Parathyroid adenoma (tissue), 2 donors: ENCODE results near the gene PLG.
"Not testable (repeated sequence)": the region's sequence is repeated elsewhere in the genome, so short reads cannot be mapped to it uniquely, and the experiment has no call there.

Experiments
- H2AFZ ChIP-seq: fragments of 300-600 bp; sonication (generic); one replicate; pipeline ENCODE4 v1.7.0; 2017; ENCODE audit warnings: antibody characterized with exemption, mild to moderate bottlenecking
- H3K27ac ChIP-seq: fragments of 300-600 bp; sonication (generic); one replicate; pipeline ENCODE4 v1.7.0; 2017
- H3K27me3 ChIP-seq: fragments of 300-600 bp; sonication (generic); one replicate; pipeline ENCODE4 v1.7.0; 2017; ENCODE audit warnings: low read length; ENCODE audit not compliant: control insufficient read depth, insufficient read depth
- H3K36me3 ChIP-seq: fragments of 300-600 bp; sonication (generic); one replicate; pipeline ENCODE4 v1.7.0; 2017; ENCODE audit warnings: low read length; ENCODE audit not compliant: control insufficient read depth, insufficient read depth
- H3K4me1 ChIP-seq: fragments of 300-600 bp; sonication (generic); one replicate; pipeline ENCODE4 v1.7.0; 2017; ENCODE audit warnings: control low read depth
- H3K4me2 ChIP-seq: fragments of 300-600 bp; sonication (generic); one replicate; pipeline ENCODE4 v1.7.0; 2017; ENCODE audit warnings: low read length
- H3K4me3 ChIP-seq: fragments of 300-600 bp; sonication (generic); one replicate; pipeline ENCODE4 v1.7.0; 2017; ENCODE audit warnings: low read depth, low read length
- H3K79me2 ChIP-seq: fragments of 300-600 bp; sonication (generic); one replicate; pipeline ENCODE4 v1.7.0; 2017; ENCODE audit warnings: control low read depth
- H3K9ac ChIP-seq: fragments of 300-600 bp; sonication (generic); one replicate; pipeline ENCODE4 v1.7.0; 2017; ENCODE audit warnings: mild to moderate bottlenecking
- H3K9me3 ChIP-seq: fragments of 300-600 bp; sonication (generic); one replicate; pipeline ENCODE4 v1.7.0; 2017; ENCODE audit warnings: low read length; ENCODE audit not compliant: control insufficient read depth
- TF ChIP-seq, protein P1 (sequence below): fragments of 300-600 bp; sonication (generic); IDR thresholded peaks from one replicate; pipeline ENCODE4 v1.7.0; 2017; ENCODE audit warnings: antibody characterized with exemption, mild to moderate bottlenecking
- donor health status: primary hyperparathyroidism.

PLG gene

DNA sequence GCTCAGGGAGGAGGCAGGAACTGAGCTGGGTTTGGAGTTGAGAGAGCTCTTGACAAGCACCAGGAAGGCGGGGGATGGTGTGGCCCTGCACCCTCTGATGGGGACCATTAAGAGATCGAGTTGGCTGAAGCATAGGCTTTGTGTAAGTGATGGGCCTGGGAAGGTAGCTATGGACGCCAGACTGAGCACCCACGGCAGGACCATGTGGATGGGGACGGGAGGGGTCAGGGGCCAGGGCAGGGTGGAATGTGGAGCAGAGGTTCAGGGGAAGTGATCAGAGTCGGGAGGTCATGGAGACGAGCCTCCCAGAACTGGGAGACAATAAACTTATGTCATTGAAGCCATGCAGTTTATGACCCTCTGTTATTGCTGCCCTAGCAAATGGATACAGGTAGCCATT lies 81.7 kb downstream of the PLG start:
- H2AFZ ChIP-seq, result no peak overlapping the region
- H3K4me3 ChIP-seq, result no peak overlapping the region
- no peaks in the 10 kb centered on the region for H3K79me2 ChIP-seq
- no peak overlapping the region for H3K9ac ChIP-seq
- H3K36me3 ChIP-seq, result no peaks in the 10 kb centered on the region
- TF ChIP-seq, protein P1, sequence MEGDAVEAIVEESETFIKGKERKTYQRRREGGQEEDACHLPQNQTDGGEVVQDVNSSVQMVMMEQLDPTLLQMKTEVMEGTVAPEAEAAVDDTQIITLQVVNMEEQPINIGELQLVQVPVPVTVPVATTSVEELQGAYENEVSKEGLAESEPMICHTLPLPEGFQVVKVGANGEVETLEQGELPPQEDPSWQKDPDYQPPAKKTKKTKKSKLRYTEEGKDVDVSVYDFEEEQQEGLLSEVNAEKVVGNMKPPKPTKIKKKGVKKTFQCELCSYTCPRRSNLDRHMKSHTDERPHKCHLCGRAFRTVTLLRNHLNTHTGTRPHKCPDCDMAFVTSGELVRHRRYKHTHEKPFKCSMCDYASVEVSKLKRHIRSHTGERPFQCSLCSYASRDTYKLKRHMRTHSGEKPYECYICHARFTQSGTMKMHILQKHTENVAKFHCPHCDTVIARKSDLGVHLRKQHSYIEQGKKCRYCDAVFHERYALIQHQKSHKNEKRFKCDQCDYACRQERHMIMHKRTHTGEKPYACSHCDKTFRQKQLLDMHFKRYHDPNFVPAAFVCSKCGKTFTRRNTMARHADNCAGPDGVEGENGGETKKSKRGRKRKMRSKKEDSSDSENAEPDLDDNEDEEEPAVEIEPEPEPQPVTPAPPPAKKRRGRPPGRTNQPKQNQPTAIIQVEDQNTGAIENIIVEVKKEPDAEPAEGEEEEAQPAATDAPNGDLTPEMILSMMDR, result no peak
- no peak overlapping the region for H3K27ac ChIP-seq
- H3K9me3 ChIP-seq, result no peaks in the 10 kb centered on the region
- H3K27me3 ChIP-seq, result no peaks in the 10 kb centered on the region
- no peak overlapping the region for H3K4me2 ChIP-seq
- H3K4me1 ChIP-seq, result no peaks in the 10 kb centered on the region

DNA sequence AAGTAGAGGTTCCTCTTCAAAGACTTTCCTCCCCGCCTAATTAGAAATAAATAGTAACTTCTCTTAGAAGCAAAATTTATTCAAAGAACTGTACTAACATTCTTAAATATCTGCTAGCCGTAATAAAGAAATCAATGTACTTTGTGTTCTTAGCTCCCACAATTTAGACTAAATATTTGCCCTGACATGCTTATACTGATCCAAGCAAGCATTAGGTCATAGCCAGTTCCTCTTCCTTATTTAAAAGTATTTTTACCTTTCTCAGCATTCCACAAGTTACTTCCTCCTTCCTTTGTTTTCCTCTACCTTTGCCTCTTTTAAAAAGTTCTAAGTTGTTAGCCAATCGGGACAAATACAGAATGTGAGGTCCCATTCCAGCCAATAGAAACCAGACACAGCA lies 86.1 kb downstream of the PLG start:
- H3K4me1 ChIP-seq, H3K9ac ChIP-seq, H2AFZ ChIP-seq, H3K79me2 ChIP-seq, H3K27ac ChIP-seq, H3K4me2 ChIP-seq, H3K36me3 ChIP-seq, H3K4me3 ChIP-seq, H3K27me3 ChIP-seq, H3K9me3 ChIP-seq: not testable (repeated sequence)

DNA sequence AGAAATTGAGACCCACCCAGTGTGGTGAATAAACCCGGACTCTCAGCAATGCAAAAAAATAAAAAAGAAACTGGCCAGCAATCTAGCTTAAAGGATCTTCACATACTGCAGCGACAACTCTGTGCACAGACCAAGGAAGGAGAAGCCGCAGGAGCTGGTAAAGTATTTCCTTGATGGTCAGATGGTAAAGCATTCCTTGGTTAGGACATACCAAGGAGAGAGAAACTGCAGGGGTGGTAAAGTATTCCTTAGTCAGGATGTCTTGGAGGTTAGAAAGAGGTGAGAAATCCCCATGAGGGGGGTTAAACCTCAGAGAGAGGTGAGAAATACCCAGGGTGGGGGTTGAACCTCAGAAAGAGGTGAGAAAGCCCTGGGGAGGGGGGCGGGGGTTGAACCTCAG lies 86.8 kb downstream of the PLG start:
- Histone ChIP-seq H3K27ac (no peak overlapping the region), H3K9ac (no peak overlapping the region), H3K4me2 (no peak overlapping the region)

DNA sequence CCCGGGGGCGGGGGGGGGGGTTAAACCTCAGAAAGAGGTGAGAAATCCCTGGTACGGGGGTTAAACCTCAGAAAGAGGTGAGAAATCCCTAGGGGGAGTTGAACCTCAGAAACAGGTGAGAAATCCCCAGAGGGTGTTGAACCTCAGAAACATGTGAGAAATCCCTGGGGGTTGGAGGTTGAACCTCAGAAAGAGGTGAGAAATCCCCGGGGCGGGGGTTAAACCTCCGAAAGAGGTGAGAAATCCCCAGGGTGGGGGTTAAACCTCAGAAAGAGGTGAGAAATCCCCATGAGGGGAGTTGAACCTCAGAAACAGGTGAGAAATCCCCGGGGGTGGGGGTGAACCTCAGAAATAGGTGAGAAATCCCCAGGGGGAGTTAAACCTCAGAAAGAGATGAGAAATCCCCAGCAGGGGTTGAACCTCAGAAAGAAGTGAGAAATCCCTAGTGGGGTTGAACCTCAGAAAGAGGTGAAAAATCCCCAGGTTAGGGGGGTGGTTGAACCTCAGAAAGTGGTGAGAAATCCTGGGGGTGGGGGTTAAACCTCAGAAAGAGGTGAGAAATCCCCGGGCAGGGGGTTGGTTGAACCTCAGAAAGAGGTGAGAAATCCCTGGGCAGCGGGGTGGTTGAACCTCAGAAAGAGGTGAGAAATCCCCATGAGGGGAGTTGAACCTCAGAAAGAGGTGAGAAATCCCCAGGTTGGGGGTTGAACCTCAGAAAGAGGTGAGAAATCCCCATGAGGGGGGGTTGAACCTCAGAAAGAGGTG lies 87.4 kb downstream of the PLG start:
- no peaks in the 10 kb centered on the region for H3K36me3 ChIP-seq
- no peak overlapping the region for H2AFZ ChIP-seq
- no peaks in the 10 kb centered on the region for H3K27me3 ChIP-seq
- H3K79me2 ChIP-seq, result no peaks in the 10 kb centered on the region
- no peaks in the 10 kb centered on the region for H3K9me3 ChIP-seq
- no peak overlapping the region for H3K27ac ChIP-seq
- H3K9ac ChIP-seq, result no peak overlapping the region
- no peak overlapping the region for H3K4me2 ChIP-seq
- TF ChIP-seq, protein P1, result no peak
- no peak overlapping the region for H3K4me3 ChIP-seq
- H3K4me1 ChIP-seq, result no peaks in the 10 kb centered on the region

More for the DNA sequence above, 86.8 kb downstream of the PLG start:
- Histone ChIP-seq H3K4me3 (no peak overlapping the region), H3K4me1 (no peaks in the 10 kb centered on the region), H3K27me3 (no peaks in the 10 kb centered on the region), H3K9me3 (no peaks in the 10 kb centered on the region), H2AFZ (no peak overlapping the region), H3K79me2 (no peaks in the 10 kb centered on the region), H3K36me3 (no peaks in the 10 kb centered on the region)
- TF ChIP-seq, protein P1, result no peak

DNA sequence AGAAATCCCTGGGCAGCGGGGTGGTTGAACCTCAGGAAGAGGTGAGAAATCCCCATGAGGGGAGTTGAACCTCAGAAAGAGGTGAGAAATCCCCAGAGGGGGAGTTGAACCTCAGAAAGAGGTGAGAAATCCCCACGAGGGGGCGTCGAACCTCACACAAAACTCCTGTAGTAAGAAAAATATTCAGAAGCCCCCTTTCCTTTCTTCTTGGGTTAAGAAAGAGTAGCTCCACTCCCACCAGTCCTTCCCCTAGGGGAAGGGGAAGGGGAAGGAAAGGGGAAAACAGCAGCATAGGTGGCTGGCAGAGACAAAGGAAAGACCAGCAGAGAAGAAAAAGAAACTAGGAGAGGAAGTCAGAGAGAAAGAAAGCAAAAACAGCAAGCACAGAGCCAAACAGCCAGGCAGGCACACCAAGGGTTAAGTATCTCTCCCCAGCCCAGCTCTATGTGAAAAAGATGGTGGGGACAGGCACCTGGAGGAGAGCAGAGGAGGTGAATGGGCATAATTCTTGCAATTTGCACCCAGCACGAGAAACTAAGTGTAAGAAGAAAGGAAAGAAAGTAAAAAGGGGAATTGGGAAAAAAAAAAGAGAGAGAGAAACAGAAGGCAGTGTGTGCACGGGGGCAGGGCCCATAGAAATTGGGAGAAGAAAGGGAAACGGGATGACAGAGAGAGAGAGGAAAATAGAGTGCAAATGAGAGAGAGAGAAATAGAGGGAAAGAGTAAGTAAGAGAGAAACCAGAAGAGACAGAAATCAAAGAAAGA lies 88.2 kb downstream of the PLG start:
- Histone ChIP-seq H3K27ac (no peak overlapping the region), H3K4me1 (no peaks in the 10 kb centered on the region), H3K9ac (no peak overlapping the region), H3K36me3 (no peaks in the 10 kb centered on the region), H2AFZ (no peak overlapping the region), H3K9me3 (no peaks in the 10 kb centered on the region), H3K4me3 (no peak overlapping the region), H3K79me2 (no peaks in the 10 kb centered on the region), H3K27me3 (no peaks in the 10 kb centered on the region), H3K4me2 (no peak overlapping the region)
- TF ChIP-seq, protein P1, result no peak
